NCI-H1694 (cell line): Measurements from ENCODE around the gene ATP6V1G1.
"Not testable (repeated sequence)": the region's sequence is repeated elsewhere in the genome, so short reads cannot be mapped to it uniquely, and the experiment has no call there.

ENCODE experiments used
- DNase-seq: peaks from one replicate; lab custom pipeline; 2025; lab: John Stamatoyannopoulos, UW

ATP6V1G1 gene

GRCh38 chr9:114578134-114578533, 9.4 kb upstream of the ATP6V1G1 start:
- DNase-seq = not testable (repeated sequence)

- no peak for DNase-seq
Observed at GRCh38 chr9:114580609-114581193, 6.9 kb upstream of the ATP6V1G1 start.

- no peak for DNase-seq
Observed at GRCh38 chr9:114583371-114584155, 4.0 kb upstream of the ATP6V1G1 start.

- no peak for DNase-seq
Observed at GRCh38 chr9:114588210-114588609, 641 bp downstream of the ATP6V1G1 start.

- DNase-seq = no peak
Observed at GRCh38 chr9:114588651-114589526, 1.3 kb downstream of the ATP6V1G1 start.

GRCh38 chr9:114590328-114590727, 2.8 kb downstream of the ATP6V1G1 start:
- no peak for DNase-seq

GRCh38 chr9:114591291-114591787, 3.8 kb downstream of the ATP6V1G1 start:
- DNase-seq = no peak

GRCh38 chr9:114591849-114592248, 4.3 kb downstream of the ATP6V1G1 start:
- DNase-seq = no peak

- DNase-seq = no peak
Observed at GRCh38 chr9:114592356-114592755, 4.8 kb downstream of the ATP6V1G1 start.

GRCh38 chr9:114594136-114594535, 6.6 kb downstream of the ATP6V1G1 start:
- DNase-seq = no peak

GRCh38 chr9:114600502-114601248, 13.1 kb downstream of the ATP6V1G1 start:
- not testable (repeated sequence) for DNase-seq

- DNase-seq = not testable (repeated sequence)
Observed at GRCh38 chr9:114601787-114602186, 14.2 kb downstream of the ATP6V1G1 start.

- no peak for DNase-seq
Observed at GRCh38 chr9:114602620-114603019, 15.1 kb downstream of the ATP6V1G1 start.

- no peak for DNase-seq
Observed at GRCh38 chr9:114603248-114603647, 15.7 kb downstream of the ATP6V1G1 start.

- no peak for DNase-seq
Observed at GRCh38 chr9:114604989-114605388, 17.4 kb downstream of the ATP6V1G1 start.

- DNase-seq = no peak
Observed at GRCh38 chr9:114606068-114606467, 18.5 kb downstream of the ATP6V1G1 start.

GRCh38 chr9:114606597-114607207, 19.1 kb downstream of the ATP6V1G1 start:
- DNase-seq = no peak

- no peak for DNase-seq
Observed at GRCh38 chr9:114607671-114608524, 20.3 kb downstream of the ATP6V1G1 start.

GRCh38 chr9:114608525-114608796, 20.9 kb downstream of the ATP6V1G1 start:
- DNase-seq = no peak

- no peak for DNase-seq
Observed at GRCh38 chr9:114611516-114612271, 24.1 kb downstream of the ATP6V1G1 start.
